CD14-positive monocyte (primary cell): Measurements from ENCODE around the gene MTRF1. TPM values are rescaled to one million over a fixed set of nuclear protein-coding genes. Genes with fewer than 3 reads are reported as not detected.
A peak's percentile ranks its signal among the peaks of the same experiment; 100 is the strongest.
"Not testable (repeated sequence)": the region's sequence is repeated elsewhere in the genome, so short reads cannot be mapped to it uniquely, and the experiment has no call there.

Experiments used
- DNase-seq, 3 donors: peaks; one replicate each; pipeline ENCODE4 v3.0.0-alpha.2; 2011 to 2022
- H2AFZ ChIP-seq: 2 replicates; pipeline ENCODE4 v1.6.0; 2012; ENCODE audit warnings: mild to moderate bottlenecking, low read depth, low read length, inconsistent platforms; ENCODE audit not compliant: insufficient read depth, poor library complexity, severe bottlenecking
- H3K27ac ChIP-seq, 2 donors: 1 replicate in 1 of 2; 2 replicates in 1 of 2; pipeline ENCODE4 v1.5.1; 2012 to 2013; ENCODE audit warnings: low read length in 2 of 2, control low read depth in 1 of 2, inconsistent platforms in 1 of 2, low read depth in 1 of 2, mild to moderate bottlenecking in 1 of 2
- H3K27me3 ChIP-seq, 2 donors: one replicate each; pipeline versions ENCODE4 v1.6.0 to v1.6.1; 2011 to 2013; ENCODE audit warnings: low read length in 2 of 2; ENCODE audit not compliant: control insufficient read depth in 2 of 2, insufficient read depth in 2 of 2
- H3K36me3 ChIP-seq, 2 donors: replicated peaks in 1 of 2; 1 replicate in 1 of 2; 2 replicates in 1 of 2; pipeline versions ENCODE4 v1.5.1 to v1.6.1; 2012 to 2013; ENCODE audit warnings: low read length in 2 of 2, control low read depth in 1 of 2, inconsistent platforms in 1 of 2, mild to moderate bottlenecking in 1 of 2; ENCODE audit not compliant: insufficient read depth in 2 of 2, control insufficient read depth in 1 of 2
- H3K4me1 ChIP-seq, 2 donors: 1 replicate in 1 of 2; 2 replicates in 1 of 2; pipeline versions ENCODE4 v1.5.1 to v1.6.1; 2012 to 2013; ENCODE audit warnings: low read length in 2 of 2, control low read depth in 1 of 2, inconsistent platforms in 1 of 2, mild to moderate bottlenecking in 1 of 2, moderate library complexity in 1 of 2; ENCODE audit not compliant: insufficient read depth in 2 of 2, control insufficient read depth in 1 of 2
- H3K4me2 ChIP-seq: replicated peaks from 2 replicates; pipeline ENCODE3; 2012; ENCODE audit warnings: low read length, moderate library complexity, mild to moderate bottlenecking; ENCODE audit not compliant: poor library complexity, severe bottlenecking; ENCODE audit errors: extremely low read depth
- H3K4me3 ChIP-seq, 3 experiments: fragments of 200-600 bp in 1 of 3; sonication (generic) in 1 of 3; replicated peaks in 1 of 3; 1 replicate in 2 of 3; 2 replicates in 1 of 3; pipeline ENCODE4 v1.5.1; 2011 to 2013; ENCODE audit warnings: low read length in 3 of 3, mild to moderate bottlenecking in 3 of 3, control low read depth in 2 of 3, low read depth in 2 of 3, inconsistent platforms in 1 of 3, moderate library complexity in 1 of 3
- H3K79me2 ChIP-seq: 2 replicates; pipeline ENCODE4 v1.6.0; 2012; ENCODE audit warnings: mild to moderate bottlenecking, control low read depth, inconsistent platforms, low read length, moderate library complexity; ENCODE audit not compliant: insufficient read depth
- H3K9ac ChIP-seq: 2 replicates; pipeline ENCODE4 v1.6.0; 2017; ENCODE audit warnings: low read length, mild to moderate bottlenecking; ENCODE audit not compliant: insufficient read depth, poor library complexity, severe bottlenecking
- H3K9me3 ChIP-seq, 2 donors: replicated peaks in 1 of 2; 1 replicate in 1 of 2; 2 replicates in 1 of 2; pipeline versions ENCODE4 v1.5.1 to v1.6.1; 2012 to 2013; ENCODE audit warnings: low read length in 2 of 2, control low read depth in 1 of 2; ENCODE audit not compliant: control insufficient read depth in 1 of 2, insufficient read depth in 1 of 2
- H4K20me1 ChIP-seq: 2 replicates; pipeline ENCODE4 v1.6.0; 2012; ENCODE audit warnings: mild to moderate bottlenecking, low read length, control low read depth, moderate library complexity; ENCODE audit not compliant: insufficient read depth
- H3K27ac Mint-ChIP-seq, 7 donors: one replicate each; pipeline ENCODE4 v1.8.0; 2020; ENCODE audit warnings: mild to moderate bottlenecking in 7 of 7, mixed read lengths in 7 of 7, moderate library complexity in 6 of 7, inconsistent platforms in 2 of 7
- H3K27me3 Mint-ChIP-seq, 3 donors: one replicate each; pipeline ENCODE4 v1.8.0; 2021 to 2022; ENCODE audit warnings: low read depth in 3 of 3, mild to moderate bottlenecking in 3 of 3, mixed read lengths in 3 of 3, moderate library complexity in 3 of 3, inconsistent platforms in 1 of 3
- H3K36me3 Mint-ChIP-seq, 2 donors: one replicate each; pipeline ENCODE4 v1.8.0; 2020; ENCODE audit warnings: mixed read lengths in 2 of 2, inconsistent platforms in 1 of 2, mild to moderate bottlenecking in 1 of 2
- H3K4me1 Mint-ChIP-seq: one replicate; pipeline ENCODE4 v1.8.0; 2020; ENCODE audit warnings: mild to moderate bottlenecking, mixed read lengths
- H3K4me3 Mint-ChIP-seq, 2 donors: one replicate each; pipeline ENCODE4 v1.8.0; 2020; ENCODE audit warnings: mild to moderate bottlenecking in 2 of 2, mixed read lengths in 2 of 2, moderate library complexity in 1 of 2
- H3K9me3 Mint-ChIP-seq, 7 donors: one replicate each; pipeline ENCODE4 v1.8.0; 2020 to 2022; ENCODE audit warnings: mixed read lengths in 7 of 7, mild to moderate bottlenecking in 6 of 7, moderate library complexity in 6 of 7, inconsistent platforms in 2 of 7
- WGBS: methylation state at CpG from one replicate; pipeline ENCODE4 v1.1.5; 2013; ENCODE audit warnings: missing lambda C conversion rate; ENCODE audit not compliant: insufficient coverage; 5-methylcytosine and 5-hydroxymethylcytosine counted together
- intact Hi-C, 2 donors: fragments of 100-400 bp; cut with micrococcal nuclease; formaldehyde crosslinking; loops; one replicate each; pipeline versions ENCODE4 v1.15.0 to v1.15.1; 2023
- polyA plus RNA-seq, 3 donors: library from polyadenylated mRNA; depleted of rRNA in 1 of 3; unstranded in 2 of 3; stranded (reverse) in 1 of 3; fragments of 300-500 nt in 2 of 3; fragments of >200 nt in 1 of 3; fragmentation: Illumina TruSeq in 2 of 3; gene quantifications; 1 replicate in 2 of 3; 2 replicates in 1 of 3; pipeline ENCODE4 v1.2.3, GENCODE V29; 2012 to 2021
- TF ChIP-seq, protein P1 (sequence below): fragments of 200-600 bp; IDR thresholded peaks from one replicate; pipeline ENCODE4 v1.8.0; 2022; ENCODE audit warnings: antibody characterized with exemption, mild to moderate bottlenecking

The MTRF1 gene
- polyA plus RNA-seq, 3 donors: 4.0 to 17.2 (median 6.0) TPM

DNA sequence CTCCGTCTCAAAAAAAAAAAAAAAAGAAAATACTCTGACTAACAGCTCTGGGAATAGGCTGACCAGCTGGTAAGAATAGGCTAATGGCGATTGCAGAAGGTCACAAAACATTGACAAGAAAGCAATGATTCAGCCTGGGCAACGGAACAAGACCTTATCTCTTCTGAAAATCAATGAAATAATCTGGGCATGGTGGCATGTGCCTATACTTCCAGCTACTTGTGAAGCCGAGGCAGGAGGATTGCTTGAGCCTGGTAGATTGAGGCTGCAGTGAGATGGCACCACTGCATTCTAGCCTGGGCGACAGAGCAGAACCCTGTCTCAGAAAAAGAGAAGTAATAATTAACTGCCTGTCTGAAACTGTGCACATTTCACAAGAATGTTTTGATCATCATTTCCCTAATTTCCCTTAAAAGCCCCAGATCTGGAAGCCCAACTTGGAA lies 18.8 kb upstream of the MTRF1 start:
- H3K27ac ChIP-seq: peak overlapping the region in 1 of 2 donors; percentile 63
- TF ChIP-seq, protein P1, sequence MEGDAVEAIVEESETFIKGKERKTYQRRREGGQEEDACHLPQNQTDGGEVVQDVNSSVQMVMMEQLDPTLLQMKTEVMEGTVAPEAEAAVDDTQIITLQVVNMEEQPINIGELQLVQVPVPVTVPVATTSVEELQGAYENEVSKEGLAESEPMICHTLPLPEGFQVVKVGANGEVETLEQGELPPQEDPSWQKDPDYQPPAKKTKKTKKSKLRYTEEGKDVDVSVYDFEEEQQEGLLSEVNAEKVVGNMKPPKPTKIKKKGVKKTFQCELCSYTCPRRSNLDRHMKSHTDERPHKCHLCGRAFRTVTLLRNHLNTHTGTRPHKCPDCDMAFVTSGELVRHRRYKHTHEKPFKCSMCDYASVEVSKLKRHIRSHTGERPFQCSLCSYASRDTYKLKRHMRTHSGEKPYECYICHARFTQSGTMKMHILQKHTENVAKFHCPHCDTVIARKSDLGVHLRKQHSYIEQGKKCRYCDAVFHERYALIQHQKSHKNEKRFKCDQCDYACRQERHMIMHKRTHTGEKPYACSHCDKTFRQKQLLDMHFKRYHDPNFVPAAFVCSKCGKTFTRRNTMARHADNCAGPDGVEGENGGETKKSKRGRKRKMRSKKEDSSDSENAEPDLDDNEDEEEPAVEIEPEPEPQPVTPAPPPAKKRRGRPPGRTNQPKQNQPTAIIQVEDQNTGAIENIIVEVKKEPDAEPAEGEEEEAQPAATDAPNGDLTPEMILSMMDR: no peak
- H3K79me2 ChIP-seq: no peaks in the 10 kb centered on the region
- H3K9me3 ChIP-seq: no peaks in the 10 kb centered on the region
- H3K4me1 ChIP-seq: peaks cover 15 to 20% of the 10 kb centered on the region in 2 donors
- H3K4me3 Mint-ChIP-seq: peak overlapping the region; percentile 52 to 89
- no peaks in the 10 kb centered on the region for H3K36me3 Mint-ChIP-seq
- peak; percentile 42 to 64 (median 61) for DNase-seq
- no peak overlapping the region for H3K9ac ChIP-seq
- peak overlapping the region; percentile 70 to 88 (median 87) for H3K27ac Mint-ChIP-seq
- peaks cover 0 to 4% (median 0%) of the 10 kb centered on the region in 7 donors for H3K9me3 Mint-ChIP-seq
- no peaks in the 10 kb centered on the region for H3K27me3 ChIP-seq
- H3K4me1 Mint-ChIP-seq: peaks cover 22% of the 10 kb centered on the region
- H3K4me2 ChIP-seq: peak overlapping the region; percentile 54
- intact Hi-C loops: no loop called here
- peak overlapping the region; percentile 76 for H2AFZ ChIP-seq
- no peaks in the 10 kb centered on the region for H4K20me1 ChIP-seq
- H3K36me3 ChIP-seq: no peaks in the 10 kb centered on the region
- H3K4me3 ChIP-seq: peak overlapping the region in 1 of 3 experiments; percentile 42
- H3K27me3 Mint-ChIP-seq: peaks cover 0 to 8% (median 0%) of the 10 kb centered on the region in 3 donors
- WGBS: 17% methylated on average over 3 of the region's 5 CpGs

DNA sequence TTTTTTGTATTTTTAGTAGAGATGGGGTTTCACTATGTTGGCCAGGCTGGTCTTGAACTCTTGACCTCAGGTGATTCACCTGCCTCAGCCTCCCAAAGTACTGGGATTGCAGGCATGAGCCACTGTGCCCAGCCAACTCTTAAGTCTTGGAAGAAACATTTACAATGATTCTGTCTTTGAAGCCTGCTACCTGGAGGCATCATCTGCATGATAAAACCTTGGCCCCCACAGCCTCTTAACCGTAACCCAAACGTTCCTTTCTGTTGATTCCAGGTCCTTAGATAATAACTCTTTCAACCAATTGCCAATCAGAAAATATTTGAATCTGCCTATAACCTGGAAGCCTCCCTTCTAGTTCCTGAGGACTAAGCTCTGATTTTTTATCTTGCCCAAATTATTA lies 15.8 kb upstream of the MTRF1 start:
- H2AFZ ChIP-seq, H3K4me3 ChIP-seq, H3K36me3 ChIP-seq, H3K4me3 Mint-ChIP-seq, H3K27ac ChIP-seq, H4K20me1 ChIP-seq, DNase-seq, H3K27ac Mint-ChIP-seq, H3K4me2 ChIP-seq, H3K27me3 ChIP-seq, H3K27me3 Mint-ChIP-seq, H3K9me3 Mint-ChIP-seq, H3K9me3 ChIP-seq, H3K9ac ChIP-seq, intact Hi-C loops, H3K79me2 ChIP-seq, H3K36me3 Mint-ChIP-seq: not testable (repeated sequence)
- WGBS: 80% methylated on average over 2 of the region's 2 CpGs
- H3K4me1 ChIP-seq: peaks cover 15 to 20% of the 10 kb centered on the region in 2 donors
- peaks cover 22% of the 10 kb centered on the region for H3K4me1 Mint-ChIP-seq
